B cell (primary cell): ENCODE measurements around the gene TTLL11. TPM values are rescaled to one million over a fixed set of nuclear protein-coding genes. Genes with fewer than 3 reads are reported as not detected.

Source experiments
- ATAC-seq: fragments of 200-7000 bp; cut with Tn5 transposase; one replicate; pipeline ENCODE4 v1.10.0; 2021; ENCODE audit warnings: low read depth, mild to moderate bottlenecking, moderate number of reproducible peaks, moderate library complexity
- CTCF ChIA-PET: fragments of 350-600 bp; sonication (Branson Sonifier 250); formaldehyde crosslinking; loops from one replicate; lab custom pipeline; 2021; ENCODE audit warnings: antibody characterized with exemption, inconsistent platforms; lab: Charles Lee
- POLR2A ChIA-PET: fragments of 350-600 bp; sonication (Branson Sonifier 250); formaldehyde crosslinking; loops from one replicate; lab custom pipeline; 2021; ENCODE audit warnings: antibody characterized with exemption; lab: Charles Lee
- DNase-seq: peaks from one replicate; pipeline ENCODE4 v3.0.0; 2013
- H2AFZ ChIP-seq: 2 replicates; pipeline ENCODE4 v1.6.1; 2012; ENCODE audit warnings: mild to moderate bottlenecking, low read depth, low read length; ENCODE audit not compliant: insufficient read depth, poor library complexity, severe bottlenecking
- H3K27ac ChIP-seq, 2 donors: 1 replicate in 1 of 2; 2 replicates in 1 of 2; pipeline ENCODE4 v1.5.1; 2012 to 2013; ENCODE audit warnings: low read length in 2 of 2, mild to moderate bottlenecking in 2 of 2, moderate library complexity in 1 of 2
- H3K27me3 ChIP-seq, 4 experiments: fragments of 200-600 bp in 1 of 4; sonication (generic) in 1 of 4; replicated peaks in 1 of 4; 1 replicate in 2 of 4; 2 replicates in 2 of 4; pipeline versions ENCODE4 v1.6.1 to v1.7.0; 2013 to 2016; ENCODE audit warnings: low read length in 3 of 4, mild to moderate bottlenecking in 2 of 4, mixed read lengths in 1 of 4, moderate library complexity in 1 of 4; ENCODE audit not compliant: insufficient read depth in 4 of 4, control insufficient read depth in 3 of 4; ENCODE audit errors: control extremely low read depth in 1 of 4
- H3K36me3 ChIP-seq, 2 experiments: replicated peaks in 1 of 2; 1 replicate in 1 of 2; 2 replicates in 1 of 2; pipeline versions ENCODE4 v1.6.1 to v1.7.1; 2013; ENCODE audit warnings: low read length in 1 of 2; ENCODE audit not compliant: insufficient read depth in 2 of 2, control insufficient read depth in 1 of 2; ENCODE audit errors: control extremely low read depth in 1 of 2, extremely low read depth in 1 of 2
- H3K4me1 ChIP-seq, 2 donors: fragments of 200-600 bp in 1 of 2; sonication (generic) in 1 of 2; 1 replicate in 1 of 2; 2 replicates in 1 of 2; pipeline versions ENCODE4 v1.5.1 to v1.6.1; 2013 to 2017; ENCODE audit warnings: low read length in 2 of 2; ENCODE audit not compliant: control insufficient read depth in 2 of 2, insufficient read depth in 2 of 2
- H3K4me2 ChIP-seq: replicated peaks from 2 replicates; pipeline ENCODE3; 2012; ENCODE audit warnings: mild to moderate bottlenecking, low read depth, low read length; ENCODE audit not compliant: poor library complexity, severe bottlenecking
- H3K4me3 ChIP-seq, 5 experiments: fragments of 200-600 bp in 1 of 5; sonication (generic) in 1 of 5; 1 replicate in 3 of 5; 2 replicates in 2 of 5; pipeline versions ENCODE4 v1.5.1 to v1.7.0; 2011 to 2016; ENCODE audit warnings: low read length in 4 of 5, mild to moderate bottlenecking in 4 of 5, low read depth in 2 of 5, control low read depth in 1 of 5, moderate library complexity in 1 of 5; ENCODE audit not compliant: insufficient read depth in 1 of 5; ENCODE audit errors: control extremely low read depth in 1 of 5, extremely low read depth in 1 of 5
- H3K79me2 ChIP-seq: fragments of 200-600 bp; sonication (generic); one replicate; pipeline ENCODE4 v1.6.0; 2016; ENCODE audit warnings: low read length; ENCODE audit not compliant: control insufficient read depth, insufficient read depth
- H3K9ac ChIP-seq: fragments of 200-600 bp; sonication (generic); 2 replicates; pipeline ENCODE4 v1.6.1; 2017; ENCODE audit warnings: mild to moderate bottlenecking, low read length, moderate library complexity
- H3K9me3 ChIP-seq, 3 donors: one replicate each; pipeline versions ENCODE4 v1.6.1 to v1.7.1; 2013; ENCODE audit warnings: low read length in 2 of 3; ENCODE audit not compliant: control insufficient read depth in 2 of 3, insufficient read depth in 1 of 3; ENCODE audit errors: control extremely low read depth in 1 of 3
- H4K20me1 ChIP-seq: 2 replicates; pipeline ENCODE4 v1.6.0; 2012; ENCODE audit warnings: mild to moderate bottlenecking, low read length; ENCODE audit not compliant: insufficient read depth, control insufficient read depth, poor library complexity, severe bottlenecking
- H3K27ac Mint-ChIP-seq: one replicate; pipeline ENCODE4 v1.8.0; 2021; ENCODE audit warnings: mixed read lengths
- H3K27me3 Mint-ChIP-seq: one replicate; pipeline ENCODE4 v1.8.0; 2021; ENCODE audit warnings: mixed read lengths
- H3K4me1 Mint-ChIP-seq: one replicate; pipeline ENCODE4 v1.8.0; 2021; ENCODE audit warnings: mixed read lengths
- H3K4me3 Mint-ChIP-seq: one replicate; pipeline ENCODE4 v1.8.0; 2021; ENCODE audit warnings: mixed read lengths
- H3K9me3 Mint-ChIP-seq: one replicate; pipeline ENCODE4 v1.8.0; 2022; ENCODE audit warnings: mixed read lengths; ENCODE audit not compliant: insufficient read depth
- EZH2 ChIP-seq: IDR thresholded peaks from 2 replicates; pipeline ENCODE4 v1.6.1; 2012; ENCODE audit warnings: borderline replicate concordance, low read depth, mild to moderate bottlenecking, moderate library complexity, low read length; ENCODE audit not compliant: insufficient read depth, poor library complexity, severe bottlenecking
- WGBS: methylation state at CpG from one replicate; pipeline ENCODE4 v1.1.5; 2013; ENCODE audit warnings: missing lambda C conversion rate; ENCODE audit not compliant: insufficient coverage; 5-methylcytosine and 5-hydroxymethylcytosine counted together
- intact Hi-C: fragments of 100-400 bp; cut with micrococcal nuclease; formaldehyde crosslinking; loops from one replicate; pipeline ENCODE4 v1.10.0; 2022
- polyA plus RNA-seq: library from polyadenylated mRNA; depleted of rRNA; stranded (reverse); fragments of >200 nt; gene quantifications from 2 replicates; pipeline ENCODE4 v1.2.3, GENCODE V29; 2012
- total RNA-seq, 2 donors: library from RNA; stranded (reverse); fragments of 120-200 nt in 1 of 2; gene quantifications; 1 replicate in 1 of 2; 2 replicates in 1 of 2; pipeline versions ENCODE4 v1.2.3 to v1.2.4, GENCODE V29; 2013 to 2022
- TF ChIP-seq, protein P1 (sequence below): fragments of 200-600 bp; IDR thresholded peaks from one replicate; pipeline ENCODE4 v1.8.0; 2022; ENCODE audit warnings: antibody characterized with exemption, mild to moderate bottlenecking

TTLL11 gene
- total and polyA plus RNA-seq, 2 donors (not counting 1 experiment from before 2014, with no cell fraction given), result 3.6 to 3.8 TPM

DNA sequence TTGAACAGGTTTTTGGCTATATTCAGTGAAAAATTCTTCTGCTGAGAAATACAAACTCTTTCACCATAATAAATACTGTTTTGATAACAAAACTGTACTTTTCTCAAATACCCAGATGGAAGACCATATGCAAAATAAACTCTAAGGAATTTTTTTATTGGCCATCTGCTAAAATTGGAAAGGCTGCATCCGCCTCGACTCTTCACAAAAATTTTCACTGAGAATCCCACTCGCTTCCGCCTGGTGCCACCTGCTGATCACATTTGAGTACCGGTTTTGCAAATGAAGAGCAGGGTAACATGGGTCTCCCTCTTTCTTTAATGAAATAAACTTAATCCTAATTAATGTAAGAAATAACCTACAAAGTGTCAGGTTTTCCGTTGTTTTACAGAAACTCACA is 76.4 kb downstream of the TTLL11 start:
- DNase-seq (no peak), ATAC-seq (no peak)
- H3K9ac ChIP-seq, result no peak overlapping the region
- no peak for TF ChIP-seq EZH2
- TF ChIP-seq, protein P1, sequence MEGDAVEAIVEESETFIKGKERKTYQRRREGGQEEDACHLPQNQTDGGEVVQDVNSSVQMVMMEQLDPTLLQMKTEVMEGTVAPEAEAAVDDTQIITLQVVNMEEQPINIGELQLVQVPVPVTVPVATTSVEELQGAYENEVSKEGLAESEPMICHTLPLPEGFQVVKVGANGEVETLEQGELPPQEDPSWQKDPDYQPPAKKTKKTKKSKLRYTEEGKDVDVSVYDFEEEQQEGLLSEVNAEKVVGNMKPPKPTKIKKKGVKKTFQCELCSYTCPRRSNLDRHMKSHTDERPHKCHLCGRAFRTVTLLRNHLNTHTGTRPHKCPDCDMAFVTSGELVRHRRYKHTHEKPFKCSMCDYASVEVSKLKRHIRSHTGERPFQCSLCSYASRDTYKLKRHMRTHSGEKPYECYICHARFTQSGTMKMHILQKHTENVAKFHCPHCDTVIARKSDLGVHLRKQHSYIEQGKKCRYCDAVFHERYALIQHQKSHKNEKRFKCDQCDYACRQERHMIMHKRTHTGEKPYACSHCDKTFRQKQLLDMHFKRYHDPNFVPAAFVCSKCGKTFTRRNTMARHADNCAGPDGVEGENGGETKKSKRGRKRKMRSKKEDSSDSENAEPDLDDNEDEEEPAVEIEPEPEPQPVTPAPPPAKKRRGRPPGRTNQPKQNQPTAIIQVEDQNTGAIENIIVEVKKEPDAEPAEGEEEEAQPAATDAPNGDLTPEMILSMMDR, result no peak
- H2AFZ ChIP-seq, result no peak overlapping the region
- peaks cover 0 to 2% (median 0%) of the 10 kb centered on the region in 4 experiments for H3K27me3 ChIP-seq
- intact Hi-C loops, result loop anchor here (1.0 to 2.0 kb wide), 4 partner anchors 329 to 470 kb away; no protein-coding TSS in a partner anchor
- no peak overlapping the region for H3K27ac ChIP-seq
- Mint-ChIP-seq H3K4me3 (no peak overlapping the region), H3K9me3 (no peaks in the 10 kb centered on the region), H3K27ac (no peak overlapping the region), H3K27me3 (peaks cover 9% of the 10 kb centered on the region), H3K4me1 (no peaks in the 10 kb centered on the region)
- H3K4me3 ChIP-seq, result no peak overlapping the region
- no peaks in the 10 kb centered on the region for H3K36me3 ChIP-seq
- H4K20me1 ChIP-seq, result no peaks in the 10 kb centered on the region
- H3K4me1 ChIP-seq, result no peaks in the 10 kb centered on the region
- CTCF ChIA-PET, result interaction anchor here (0.9 kb wide), 1 partner anchor 377 kb away, joined by 3 read pairs; no protein-coding TSS in a partner anchor
- 50% methylated on average over 3 of the region's 6 CpGs for WGBS
- no peaks in the 10 kb centered on the region for H3K9me3 ChIP-seq
- H3K4me2 ChIP-seq, result no peak overlapping the region
- no peaks in the 10 kb centered on the region for H3K79me2 ChIP-seq
- POLR2A ChIA-PET, result no interaction called here

DNA sequence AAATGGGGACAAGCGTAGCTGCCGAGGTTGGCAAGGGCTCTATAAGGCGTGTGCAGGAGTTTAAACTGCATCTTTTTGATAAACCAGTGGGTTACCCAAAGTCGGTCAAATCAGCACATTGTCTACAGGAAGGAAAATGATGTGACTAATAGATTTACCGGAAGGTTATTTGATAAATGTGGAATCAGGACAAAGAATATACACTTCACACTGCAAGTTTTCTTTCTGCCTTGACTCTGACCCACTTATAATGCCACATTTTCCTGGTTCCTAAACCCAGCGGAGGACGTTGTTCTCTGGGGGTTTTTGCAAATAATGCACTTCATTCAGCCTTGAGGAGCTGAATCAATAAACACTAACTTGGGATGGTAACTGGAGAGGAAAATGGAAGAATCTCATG is 76.8 kb downstream of the TTLL11 start:
- no peak for ATAC-seq
- Mint-ChIP-seq H3K9me3 (no peaks in the 10 kb centered on the region), H3K27me3 (peaks cover 9% of the 10 kb centered on the region), H3K4me3 (no peak overlapping the region), H3K27ac (no peak overlapping the region), H3K4me1 (no peaks in the 10 kb centered on the region)
- no peak overlapping the region for H3K27ac ChIP-seq
- H3K79me2 ChIP-seq, result no peaks in the 10 kb centered on the region
- TF ChIP-seq EZH2, result no peak
- TF ChIP-seq, protein P1, result no peak
- intact Hi-C loops, result loop anchor here (2.0 kb wide), 1 partner anchor 376 kb away; no protein-coding TSS in a partner anchor
- H3K9ac ChIP-seq, result no peak overlapping the region
- ChIA-PET CTCF (interaction anchor here (0.7 kb wide), 1 partner anchor 466 kb away, joined by 4 read pairs; no protein-coding TSS in a partner anchor), POLR2A (no interaction called here)
- H3K36me3 ChIP-seq, result no peaks in the 10 kb centered on the region
- no peak for DNase-seq
- WGBS, result 98% methylated on average over 3 of the region's 7 CpGs
- H2AFZ ChIP-seq, result no peak overlapping the region
- H3K9me3 ChIP-seq, result no peaks in the 10 kb centered on the region
- H3K27me3 ChIP-seq, result peaks cover 0 to 1% (median 0%) of the 10 kb centered on the region in 4 experiments
- H4K20me1 ChIP-seq, result no peaks in the 10 kb centered on the region
- no peak overlapping the region for H3K4me3 ChIP-seq
- no peak overlapping the region for H3K4me2 ChIP-seq
- H3K4me1 ChIP-seq, result no peaks in the 10 kb centered on the region
